GM21786 (cell line): ENCODE data around the gene VASH2.

Experiments
- ATAC-seq: cut with Tn5 transposase; IDR thresholded peaks from one replicate; pipeline ENCODE4 v1.9.1; 2021; ENCODE audit not compliant: unreplicated experiment

The VASH2 gene

GRCh38 chr1:212928323-212929291, 21.7 kb upstream of the VASH2 start:
- peak; percentile 81 for ATAC-seq

- ATAC-seq, result peak; percentile 53
These were observed 19.2 kb upstream of the VASH2 start for GRCh38 chr1:212930986-212931678.

GRCh38 chr1:212933815-212934471, 16.4 kb upstream of the VASH2 start:
- ATAC-seq, result no peak

GRCh38 chr1:212935387-212935981, 14.9 kb upstream of the VASH2 start:
- ATAC-seq, result no peak

GRCh38 chr1:212937034-212937433, 13.3 kb upstream of the VASH2 start:
- no peak for ATAC-seq

- no peak for ATAC-seq
These were observed 11.5 kb upstream of the VASH2 start for GRCh38 chr1:212938846-212939245.

- ATAC-seq, result no peak
These were observed 8.9 kb upstream of the VASH2 start for GRCh38 chr1:212941452-212941851.

- no peak for ATAC-seq
These were observed 7.5 kb upstream of the VASH2 start for GRCh38 chr1:212942679-212943392.

GRCh38 chr1:212943393-212943710, 7.0 kb upstream of the VASH2 start:
- ATAC-seq, result no peak

GRCh38 chr1:212944229-212944901, 6.0 kb upstream of the VASH2 start:
- ATAC-seq, result peak; percentile 59

GRCh38 chr1:212945056-212945455, 5.3 kb upstream of the VASH2 start:
- no peak for ATAC-seq

- no peak for ATAC-seq
These were observed 4.7 kb upstream of the VASH2 start for GRCh38 chr1:212945463-212946160.

- ATAC-seq, result no peak
These were observed 3.5 kb upstream of the VASH2 start for GRCh38 chr1:212946872-212947271.

GRCh38 chr1:212949771-212950170, 570 bp upstream of the VASH2 start:
- ATAC-seq, result no peak

GRCh38 chr1:212951126-212951946, 995 bp downstream of the VASH2 start:
- no peak for ATAC-seq

- no peak for ATAC-seq
These were observed 1.8 kb downstream of the VASH2 start for GRCh38 chr1:212951947-212952640.

- no peak for ATAC-seq
These were observed 2.3 kb downstream of the VASH2 start for GRCh38 chr1:212952641-212952976.

GRCh38 chr1:212953321-212953720, 3.0 kb downstream of the VASH2 start:
- ATAC-seq, result no peak
